GM21447 (cell line): ENCODE measurements around the gene PTPRN2.
"Not testable (repeated sequence)": the region's sequence is repeated elsewhere in the genome, so short reads cannot be mapped to it uniquely, and the experiment has no call there.

Experiments used
- ATAC-seq: cut with Tn5 transposase; IDR thresholded peaks from one replicate; pipeline ENCODE4 v1.9.1; 2021; ENCODE audit not compliant: unreplicated experiment

The PTPRN2 gene

DNA sequence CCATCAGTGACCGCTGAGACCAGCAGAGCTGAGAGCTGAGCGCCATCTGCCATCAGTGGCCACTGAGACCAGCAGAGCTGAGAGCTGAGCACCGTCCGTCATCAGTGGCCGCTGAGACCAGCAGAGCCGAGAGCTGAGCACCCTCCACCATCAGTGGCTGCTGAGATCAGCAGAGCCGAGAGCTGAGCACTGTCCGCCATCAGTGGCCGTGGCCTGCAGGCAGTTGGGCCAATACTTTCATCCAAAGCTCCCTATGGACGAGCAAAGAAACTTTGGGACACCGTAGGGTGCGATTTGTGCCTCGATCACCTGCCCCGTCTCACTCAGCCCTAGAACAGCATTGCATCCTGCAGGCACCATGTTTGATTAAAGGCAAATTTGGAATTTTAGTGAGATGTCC, 985.0 kb downstream of the PTPRN2 start:
- no peak for ATAC-seq

DNA sequence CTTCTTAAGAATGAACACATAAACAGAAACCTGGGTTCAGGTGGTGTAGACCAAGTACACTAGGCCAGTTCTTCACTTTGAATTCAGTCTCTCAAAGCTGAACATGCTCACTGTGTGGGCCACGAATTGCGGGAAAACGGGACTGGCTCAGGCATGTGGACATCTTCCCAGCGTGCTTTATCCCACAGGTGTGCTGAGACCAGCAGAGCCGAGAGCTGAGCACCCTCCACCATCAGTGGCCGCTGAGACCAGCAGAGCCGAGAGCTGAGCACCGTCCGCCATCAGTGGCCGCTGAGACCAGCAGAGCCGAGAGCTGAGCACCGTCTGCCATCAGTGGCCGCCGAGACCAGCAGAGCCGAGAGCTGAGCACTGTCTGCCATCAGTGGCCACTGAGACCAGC, 985.5 kb downstream of the PTPRN2 start:
- no peak for ATAC-seq

DNA sequence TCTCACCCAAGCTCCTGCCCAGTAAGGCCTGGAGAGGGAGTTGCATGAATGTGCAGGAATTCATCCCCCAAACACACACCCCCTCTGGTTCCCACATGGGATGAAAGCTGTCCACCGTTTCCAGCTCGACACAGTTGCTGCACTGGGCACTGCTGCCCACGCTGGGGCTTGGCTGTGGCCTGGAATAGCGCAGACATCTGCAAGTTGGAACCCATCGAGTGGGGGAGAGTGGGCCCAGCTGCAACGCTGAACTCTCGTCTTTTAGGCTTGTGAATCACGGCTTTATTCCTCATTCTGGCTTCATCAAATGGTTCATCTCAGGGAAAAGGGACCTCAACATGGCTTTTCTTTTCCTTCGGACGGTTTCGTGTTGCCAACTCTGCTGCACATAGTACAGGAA, 986.1 kb downstream of the PTPRN2 start:
- ATAC-seq = no peak

DNA sequence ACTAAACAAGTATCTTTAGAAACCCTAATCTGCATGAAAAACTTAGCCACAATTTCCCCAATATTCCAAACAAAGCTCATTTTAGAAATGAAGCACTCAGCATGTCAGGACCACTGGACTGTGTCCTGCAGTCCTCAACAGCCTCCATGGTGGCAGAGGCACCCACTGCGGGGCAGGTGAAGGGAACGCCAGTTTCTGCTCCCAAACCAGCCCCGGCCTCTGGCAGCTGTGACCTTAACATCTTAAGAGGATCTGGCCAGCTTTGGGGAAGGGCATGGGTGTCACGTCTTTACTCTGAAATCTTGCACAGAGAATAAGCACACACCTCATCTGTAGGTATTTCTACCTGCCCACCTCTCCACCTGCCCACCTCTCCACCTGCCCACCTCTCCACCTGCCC, 988.1 kb downstream of the PTPRN2 start:
- ATAC-seq = no peak

DNA sequence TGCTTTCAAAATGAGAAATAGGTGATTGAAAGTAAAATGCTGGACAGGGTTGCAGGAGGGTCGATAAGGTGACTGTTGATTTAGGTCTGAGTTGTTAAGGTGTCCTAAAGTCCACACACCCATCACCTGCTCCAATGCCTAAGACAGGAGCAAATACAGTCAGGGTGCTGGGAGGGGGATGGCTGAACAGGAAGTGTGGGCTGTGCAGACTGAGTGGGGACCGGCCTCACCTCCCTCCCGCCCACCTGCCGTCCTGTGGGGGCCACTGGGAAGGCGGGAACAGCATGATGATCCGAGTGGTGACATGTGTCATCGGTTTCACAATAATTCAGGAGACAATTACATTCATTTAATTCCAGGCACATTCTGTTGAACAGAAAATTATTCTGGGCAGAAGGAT, 990.1 kb downstream of the PTPRN2 start:
- no peak for ATAC-seq

DNA sequence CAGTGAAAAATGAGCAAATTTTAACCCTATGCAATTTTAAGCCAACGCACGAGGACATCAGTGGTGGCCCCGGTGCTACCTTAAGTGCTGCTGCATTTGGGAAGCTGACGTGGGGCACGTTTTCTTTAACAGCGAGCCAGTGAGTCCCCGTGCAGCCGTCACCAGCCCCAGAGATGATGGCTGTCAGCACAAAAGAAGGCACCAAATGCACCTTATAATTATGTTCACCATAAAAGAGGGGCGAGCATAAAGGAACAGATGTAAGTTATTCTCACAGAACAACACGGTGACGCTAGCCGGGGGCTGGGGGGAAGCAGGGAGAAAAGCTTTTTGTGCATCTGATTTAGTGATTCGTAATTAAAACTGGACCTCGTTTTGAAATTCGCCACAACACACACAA, 990.7 kb downstream of the PTPRN2 start:
- ATAC-seq = no peak

DNA sequence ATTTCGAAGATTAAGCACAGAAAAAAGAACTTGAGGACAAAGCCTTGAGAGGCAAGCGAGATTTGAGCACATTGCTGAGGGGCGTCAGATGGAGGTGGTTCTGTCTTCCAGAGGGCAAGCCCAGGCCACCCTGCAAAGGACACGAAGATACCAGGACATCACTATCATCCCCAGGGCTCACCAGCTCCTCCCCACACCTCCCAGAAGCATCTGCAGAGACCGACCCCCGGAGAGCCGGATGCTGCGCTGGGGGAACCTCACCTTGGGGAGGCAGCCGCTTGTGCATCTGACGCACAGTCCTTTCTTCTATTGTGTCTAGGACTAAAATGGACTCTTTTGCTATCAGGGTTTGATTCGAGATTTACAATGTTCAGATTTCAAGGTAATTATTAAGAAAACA, 991.2 kb downstream of the PTPRN2 start:
- ATAC-seq = no peak

DNA sequence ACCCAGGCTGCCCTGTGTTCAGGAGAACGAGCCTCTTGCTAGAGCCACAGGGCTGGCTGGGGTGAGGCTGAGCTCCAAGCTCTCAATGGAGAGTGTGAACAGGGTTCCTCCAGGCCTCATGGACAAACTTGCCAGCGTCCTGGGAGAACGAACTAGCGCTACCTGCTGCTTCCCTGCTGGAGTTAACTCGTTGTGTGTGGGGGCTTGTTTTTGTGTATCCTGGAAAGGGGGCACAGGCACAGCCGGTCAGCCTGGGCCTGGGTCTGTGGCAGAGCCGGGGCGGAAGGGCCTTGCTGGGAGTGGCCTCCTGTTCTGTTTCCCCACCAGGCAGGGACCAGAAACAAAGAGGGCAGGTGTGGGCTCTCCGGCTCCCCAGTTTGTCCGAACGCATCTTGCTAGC, 991.6 kb downstream of the PTPRN2 start:
- ATAC-seq = no peak

DNA sequence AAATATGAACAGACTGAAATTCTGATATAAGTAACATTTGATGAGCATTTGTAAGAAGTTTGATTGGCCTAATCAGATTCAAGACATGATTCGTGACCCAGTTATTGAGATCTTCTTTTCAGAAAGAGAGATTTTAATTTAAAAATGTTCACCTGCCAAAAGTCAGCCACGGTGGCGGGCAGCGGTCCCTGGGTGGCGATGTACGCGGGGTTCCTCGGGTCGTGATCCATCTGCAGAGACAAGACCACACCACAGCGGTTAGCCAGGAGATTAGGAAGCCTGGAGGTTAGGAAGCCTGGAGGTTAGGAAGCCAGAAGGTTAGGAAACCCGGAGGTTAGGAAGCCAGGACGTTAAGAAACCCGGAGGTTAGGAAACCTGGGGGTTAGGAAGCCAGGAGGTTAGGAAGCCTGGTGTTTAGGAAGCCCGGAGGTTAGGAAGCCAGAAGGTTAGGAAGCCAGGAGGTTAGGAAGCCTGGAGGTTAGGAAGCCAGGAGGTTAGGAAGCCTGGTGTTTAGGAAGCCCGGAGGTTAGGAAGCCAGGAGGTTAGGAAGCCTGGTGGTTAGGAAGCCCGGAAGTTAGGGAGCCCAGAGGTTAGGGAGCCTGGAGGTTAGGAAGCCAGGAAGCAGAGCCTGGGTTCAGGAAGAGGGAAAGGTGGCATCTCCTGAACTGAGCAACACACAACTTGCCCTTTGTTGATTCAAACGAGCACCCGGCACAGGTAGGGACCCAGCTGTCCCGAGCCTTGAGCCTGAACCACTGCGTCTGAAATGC, 992.4 kb downstream of the PTPRN2 start:
- no peak for ATAC-seq

DNA sequence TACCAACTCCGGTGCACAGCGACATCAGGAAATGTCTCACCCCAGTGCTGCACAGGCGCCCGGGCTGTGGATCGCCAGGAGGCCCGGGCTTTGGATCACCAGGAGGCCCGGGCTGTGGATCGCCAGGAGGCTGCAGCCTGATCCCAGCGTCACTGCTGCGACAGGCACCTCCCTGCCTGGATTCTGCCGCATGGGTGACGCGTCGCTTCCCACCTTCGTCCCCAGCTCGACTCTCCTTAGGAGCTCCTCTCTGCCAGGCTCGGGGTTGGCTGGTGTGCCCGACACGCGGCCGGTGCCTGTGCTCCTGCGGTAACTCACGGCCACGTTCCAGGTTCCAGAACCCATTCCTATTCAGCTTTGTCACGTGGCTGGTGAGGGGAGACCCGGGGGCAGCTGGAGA, 993.3 kb downstream of the PTPRN2 start:
- no peak for ATAC-seq

DNA sequence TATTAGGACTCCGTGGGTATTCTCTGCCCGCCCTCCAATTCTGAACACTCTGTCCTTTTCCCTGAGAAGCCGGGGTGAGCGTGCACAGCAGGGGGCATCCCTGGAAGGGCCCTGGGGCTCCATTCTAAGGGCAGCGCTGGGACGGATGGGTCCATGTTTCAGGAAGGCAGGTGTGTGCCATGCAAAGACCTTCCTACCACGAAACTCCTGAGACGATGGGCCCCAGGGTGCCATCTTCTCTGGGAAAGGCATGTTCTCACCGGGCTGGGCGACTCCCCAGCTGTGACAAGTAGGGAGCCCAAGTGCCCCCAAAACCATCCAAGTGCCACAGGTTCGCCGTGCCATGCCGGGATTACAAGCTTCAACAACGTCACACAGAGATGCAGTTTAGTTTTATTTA, 994.1 kb downstream of the PTPRN2 start:
- ATAC-seq = no peak

DNA sequence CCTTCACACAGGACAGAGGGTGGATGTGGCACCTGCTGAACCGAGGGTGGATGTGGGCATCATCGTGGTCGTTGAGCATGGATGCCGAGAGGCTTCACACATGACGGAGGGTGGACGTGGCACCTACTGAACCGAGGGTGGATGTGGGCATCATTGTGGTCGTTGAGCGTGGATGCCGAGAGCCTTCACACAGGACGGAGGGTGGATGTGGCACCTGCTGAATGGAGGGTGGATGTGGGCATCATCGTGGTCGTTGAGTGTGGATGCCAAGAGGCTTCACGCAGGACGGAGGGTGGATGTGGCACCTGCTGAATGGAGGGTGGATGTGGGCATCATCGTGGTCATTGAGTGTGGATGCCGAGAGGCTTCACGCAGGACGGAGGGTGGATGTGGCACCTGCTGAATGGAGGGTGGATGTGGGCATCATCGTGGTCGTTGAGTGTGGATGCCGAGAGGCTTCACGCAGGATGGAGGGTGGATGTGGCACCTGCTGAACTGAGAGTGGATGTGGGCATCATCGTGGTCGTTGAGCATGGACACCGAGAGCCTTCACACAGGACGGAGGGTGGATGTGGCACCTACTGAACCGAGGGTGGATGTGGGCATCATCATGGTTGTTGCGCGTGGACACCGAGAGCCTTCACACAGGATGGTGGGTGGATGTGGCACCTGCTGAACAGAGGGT, 994.8 kb downstream of the PTPRN2 start:
- not testable (repeated sequence) for ATAC-seq

DNA sequence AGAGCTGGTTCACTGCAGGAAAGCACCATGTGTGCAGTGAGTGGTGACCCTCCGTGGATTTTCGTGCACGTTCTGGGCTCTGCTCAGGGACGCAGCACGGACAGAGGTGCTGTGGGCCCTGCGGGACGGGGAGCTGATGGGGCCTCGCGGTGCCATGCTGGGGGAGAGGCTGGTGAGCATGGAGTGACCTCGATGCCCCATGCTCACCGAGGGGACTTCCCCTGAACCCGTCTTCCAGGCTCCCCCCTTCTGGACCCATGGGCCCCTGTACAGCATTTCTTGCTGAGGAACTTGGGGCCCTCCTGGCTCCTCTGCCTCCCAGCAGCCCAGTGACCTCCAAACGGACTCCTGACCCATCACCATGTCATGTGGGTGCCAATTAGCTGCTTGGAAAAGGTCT, 997.1 kb downstream of the PTPRN2 start:
- no peak for ATAC-seq

DNA sequence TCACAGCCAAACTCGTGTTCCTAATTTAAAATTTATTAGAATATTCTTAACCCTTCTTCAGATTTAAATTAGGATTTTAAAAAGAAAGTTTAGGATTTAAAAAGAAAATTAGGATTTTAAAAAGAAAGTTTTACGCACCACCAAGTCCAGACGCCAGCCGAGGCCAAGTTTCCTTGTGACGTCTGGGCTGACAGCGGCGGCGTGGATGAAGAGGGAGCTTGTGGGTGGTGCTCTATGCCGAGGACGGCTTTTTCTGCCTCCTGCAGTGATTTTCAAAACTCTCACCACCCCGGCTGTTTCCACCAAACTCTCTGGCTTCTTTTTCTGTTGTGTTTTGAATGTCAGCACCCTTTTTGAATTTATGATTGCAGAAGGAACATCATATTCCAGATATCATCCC, 997.9 kb downstream of the PTPRN2 start:
- ATAC-seq = no peak

DNA sequence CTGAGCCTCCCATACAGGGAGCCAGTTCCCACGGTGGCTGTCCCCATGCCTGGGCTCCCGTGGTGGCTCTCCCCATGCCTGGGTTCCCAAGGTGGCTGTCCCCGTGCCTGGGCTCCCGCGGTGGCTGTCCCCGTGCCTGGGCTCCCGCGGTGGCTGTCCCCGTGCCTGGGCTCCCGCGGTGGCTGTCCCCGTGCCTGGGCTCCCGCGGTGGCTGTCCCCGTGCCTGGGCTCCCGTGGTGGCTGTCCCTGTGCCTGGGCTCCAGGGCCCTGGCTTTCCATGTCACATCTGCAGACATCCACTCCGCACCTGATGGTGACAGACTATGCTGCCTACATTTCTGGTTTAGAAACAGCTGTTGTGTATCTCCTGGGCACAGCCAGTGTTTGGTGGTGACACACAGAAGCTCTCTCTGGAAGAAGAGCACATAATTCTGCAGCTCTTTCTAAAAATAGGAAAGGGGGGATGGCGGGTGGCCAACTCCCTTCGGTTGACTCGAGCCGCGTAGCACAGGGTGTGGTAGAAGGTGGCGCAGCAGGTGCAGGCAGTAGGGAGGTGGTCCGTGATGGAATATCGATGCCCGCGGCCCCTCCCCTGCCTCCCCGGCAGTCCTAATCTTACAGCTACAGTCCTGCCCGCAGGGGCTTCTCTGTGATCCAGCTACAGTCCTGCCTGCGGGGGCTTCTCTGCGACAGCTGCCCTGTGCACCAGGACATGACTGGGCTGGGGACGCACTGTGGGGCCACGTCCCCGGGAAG, 999.6 kb downstream of the PTPRN2 start:
- no peak for ATAC-seq

DNA sequence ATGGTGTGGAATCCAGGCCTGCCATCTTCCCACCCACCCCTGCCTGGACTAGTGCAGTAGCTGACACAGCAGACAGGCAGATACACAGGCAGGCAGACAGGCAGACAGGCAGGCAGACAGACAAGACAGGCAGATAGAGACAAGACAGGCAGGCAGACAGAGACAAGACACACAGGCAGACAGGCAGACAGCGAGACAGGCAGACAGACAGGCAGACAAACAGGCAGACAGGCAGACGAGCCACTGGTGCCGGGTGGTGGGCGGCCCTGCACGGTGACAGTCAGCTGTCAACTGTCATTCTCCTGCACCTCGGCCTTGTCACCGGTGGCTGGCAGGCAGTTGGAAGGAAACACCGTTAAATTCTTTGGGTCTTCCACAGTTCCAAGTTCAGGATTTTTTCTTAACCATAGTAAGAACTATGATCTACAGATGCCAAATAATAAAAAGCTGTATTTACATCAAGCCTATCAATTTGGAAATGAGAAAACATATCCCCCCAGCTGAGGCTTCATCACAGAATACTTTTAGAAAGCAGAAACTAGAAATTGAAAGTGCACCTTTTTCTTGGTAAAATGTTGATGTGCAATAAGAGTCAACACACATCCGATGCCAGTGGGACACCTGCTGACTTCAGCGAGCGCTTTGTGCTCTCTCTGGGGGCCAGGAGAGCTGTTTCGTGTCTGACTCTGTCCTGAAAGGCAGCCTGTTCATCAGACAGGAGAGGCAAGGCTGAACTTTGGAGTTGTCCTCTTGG, 1000.4 kb downstream of the PTPRN2 start:
- ATAC-seq = no peak

DNA sequence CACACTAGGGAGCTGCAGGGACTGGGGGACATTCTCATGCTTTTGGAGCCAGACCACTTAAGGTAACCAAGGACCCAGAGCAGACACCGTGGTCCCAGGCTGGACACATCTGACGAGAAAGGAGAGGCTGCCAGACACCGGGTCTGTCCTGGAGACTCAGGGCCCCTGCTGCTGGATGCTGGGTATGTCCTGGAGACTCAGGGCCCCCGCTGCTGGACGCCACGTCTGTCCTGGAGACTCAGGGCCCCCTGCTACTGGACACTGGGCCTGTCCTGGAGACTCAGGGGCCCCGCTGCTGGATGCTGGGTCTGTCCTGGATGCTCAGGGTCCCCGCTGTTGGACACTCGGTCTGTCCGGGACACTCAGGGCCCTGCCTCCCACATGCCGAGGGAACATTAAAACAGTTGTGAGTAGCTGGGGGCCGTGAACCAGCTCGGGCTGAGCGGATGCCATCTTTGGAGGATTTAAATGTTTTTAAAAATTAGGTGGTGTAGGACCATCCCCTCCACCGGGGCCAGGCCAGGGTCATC, 1001.1 kb downstream of the PTPRN2 start:
- no peak for ATAC-seq

DNA sequence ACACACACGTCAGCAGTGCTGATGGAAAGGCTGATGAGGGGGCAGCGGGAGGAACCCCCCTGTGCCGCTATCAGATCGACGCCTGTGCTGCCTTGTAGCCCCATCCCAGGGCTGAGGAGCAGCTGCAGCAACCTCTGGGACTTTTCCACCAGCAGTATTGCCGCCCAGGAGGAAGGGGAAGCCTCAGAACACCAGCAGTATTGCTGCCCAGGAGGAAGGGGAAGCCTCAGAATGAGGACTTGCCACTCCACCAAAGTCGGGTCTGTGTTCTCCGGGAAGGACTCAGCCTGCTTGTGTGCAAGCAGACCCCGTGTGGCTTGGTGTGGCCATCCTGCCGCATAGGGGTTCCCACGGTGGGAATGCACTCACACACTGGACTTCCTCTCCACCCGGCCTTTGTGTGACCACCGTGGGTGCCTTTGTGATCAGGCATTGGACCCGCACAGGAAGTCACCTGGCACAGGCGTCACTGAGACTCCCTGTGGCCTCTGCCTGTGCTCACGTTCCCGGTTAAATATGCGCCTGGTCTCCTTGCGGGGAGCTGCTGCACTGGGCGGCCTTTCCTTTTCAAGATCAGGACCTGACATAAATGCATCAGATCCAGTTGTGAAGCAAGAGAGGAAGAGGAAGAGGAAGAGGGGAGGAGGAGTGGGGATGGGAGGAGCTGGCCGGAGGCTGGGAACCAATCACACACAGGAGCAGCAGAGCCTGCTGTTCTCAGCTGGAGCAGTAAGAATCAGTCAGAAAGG, 1002.3 kb downstream of the PTPRN2 start:
- ATAC-seq = no peak

DNA sequence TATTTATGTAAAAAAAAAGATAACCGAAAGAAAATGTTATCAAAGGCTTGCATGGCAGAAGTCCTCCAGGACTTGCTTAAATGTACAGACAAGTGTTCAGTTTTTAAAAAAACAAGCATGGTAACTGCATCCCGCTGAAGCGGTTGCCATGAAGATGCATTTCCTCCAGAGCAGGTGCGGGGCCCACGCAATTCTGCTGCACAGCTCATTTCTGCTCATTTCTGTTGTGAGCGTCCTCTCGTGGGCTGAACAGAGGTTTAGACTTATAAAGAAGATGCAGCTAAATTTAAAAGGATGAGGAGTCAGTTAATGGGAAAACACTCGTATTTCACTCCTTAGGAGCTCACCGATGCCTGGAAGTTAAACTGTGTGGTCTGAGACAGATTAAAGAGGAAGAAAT, 1003.2 kb downstream of the PTPRN2 start:
- no peak for ATAC-seq

DNA sequence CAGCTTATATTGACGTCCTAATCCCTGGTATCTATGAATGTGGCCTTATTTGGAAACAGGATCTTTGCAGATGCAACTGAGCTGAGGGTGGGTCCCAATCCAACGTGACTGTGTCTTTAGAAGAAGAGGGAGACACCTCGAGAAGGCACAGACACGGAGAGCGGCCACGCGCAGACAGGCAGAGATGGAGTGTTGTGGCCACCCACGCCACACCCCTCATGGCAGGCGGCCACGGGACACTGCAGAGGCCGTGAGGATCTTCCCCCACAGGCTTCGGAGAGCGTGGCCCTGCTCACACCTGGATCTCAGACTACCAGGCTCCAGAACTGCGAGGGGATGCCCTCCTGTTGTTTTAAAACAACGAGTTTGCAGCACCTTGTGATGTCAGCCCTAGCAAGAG, 1005.9 kb downstream of the PTPRN2 start:
- ATAC-seq = no peak
